Adrenal gland (tissue), 12 donors: ENCODE results near the gene CD44. TPM values are rescaled to one million over a fixed set of nuclear protein-coding genes. Genes with fewer than 3 reads are reported as not detected.

Source experiments
- DNase-seq, 7 donors: peaks; one replicate each; pipeline ENCODE4 v3.0.0-alpha.2; 2019 to 2020
- H3K27ac ChIP-seq, 5 donors: fragments of 200-600 bp; sonication (generic) in 4 of 5; 1 replicate in 3 of 5; 2 replicates in 2 of 5; pipeline versions ENCODE4 v1.5.1 to v1.8.0; 2016 to 2020; ENCODE audit warnings: mild to moderate bottlenecking in 1 of 5
- H3K27me3 ChIP-seq: fragments of 200-600 bp; 2 replicates; pipeline ENCODE4 v1.8.0; 2021
- H3K36me3 ChIP-seq, 2 donors: fragments of 200-600 bp; replicated peaks in 1 of 2; 1 replicate in 1 of 2; 2 replicates in 1 of 2; pipeline versions ENCODE4 v1.5.1 to v1.8.0; 2018 to 2022
- H3K4me1 ChIP-seq, 2 donors: fragments of 200-600 bp; replicated peaks in 1 of 2; 1 replicate in 1 of 2; 2 replicates in 1 of 2; pipeline versions ENCODE4 v1.5.1 to v1.8.0; 2018 to 2021
- H3K4me3 ChIP-seq, 4 donors: fragments of 200-600 bp; sonication (generic) in 3 of 4; one replicate each; pipeline ENCODE4 v1.5.1; 2016 to 2018
- H3K9me3 ChIP-seq, 3 donors: fragments of 200-600 bp; sonication (generic) in 1 of 3; replicated peaks in 1 of 3; 1 replicate in 2 of 3; 2 replicates in 1 of 3; pipeline versions ENCODE4 v1.5.1 to v1.8.0; 2016 to 2021
- POLR2A ChIP-seq, 2 donors: fragments of 450-650 bp; IDR thresholded peaks; one replicate each; pipeline ENCODE4 v1.6.1; 2017; ENCODE audit warnings: antibody characterized with exemption in 2 of 2, mild to moderate bottlenecking in 2 of 2, moderate library complexity in 1 of 2
- WGBS, 4 donors: extraction: QIAGEN DNeasy Blood & Tissue Kit in 2 of 4; methylation state at CpG; one replicate each; pipeline versions ENCODE4 v1.1.5 to v1.1.7; 2013 to 2017; 5-methylcytosine and 5-hydroxymethylcytosine counted together
- intact Hi-C, 2 donors: fragments of 100-400 bp; cut with DNase I; formaldehyde crosslinking; loops; one replicate each; pipeline versions ENCODE4 v1.14.1 to v1.15.0; 2022 to 2023
- polyA plus RNA-seq, 3 donors: library from polyadenylated mRNA; stranded (reverse); fragments of 200-250 nt in 2 of 3; fragments of 350-450 nt in 1 of 3; fragmentation: Illumina TruSeq in 1 of 3; extraction: RNeasy Lipid Tissue Mini Kit (QIAGEN cat#74804) in 1 of 3; gene quantifications; one replicate each; pipeline ENCODE4 v1.2.3, GENCODE V29; 2013 to 2014
- total RNA-seq, 9 donors: library from RNA; depleted of rRNA in 4 of 9; stranded (reverse); fragments of >200 nt in 4 of 9; fragments of 120-200 nt in 1 of 9; fragmentation: NEBNext Ultra II Directional in 1 of 9; extraction: Animal tissue kit (Norgen Biotek cat#: 25700) in 1 of 9; gene quantifications; one replicate each; pipeline versions ENCODE4 v1.1.0 to v1.2.4, GENCODE V29; 2013 to 2023
- TF ChIP-seq, protein P1 (sequence below), 6 experiments: fragments of 450-650 bp in 4 of 6; fragments of 200-600 bp in 2 of 6; sonication (generic) in 1 of 6; IDR thresholded peaks; 1 replicate in 5 of 6; 2 replicates in 1 of 6; pipeline versions ENCODE4 v1.5.1 to v1.8.0; 2016 to 2021; ENCODE audit warnings: antibody characterized with exemption in 6 of 6, mild to moderate bottlenecking in 2 of 6, moderate library complexity in 1 of 6
- donor health status: healthy with polysubstance abuse.
- donor health status: Bipolar disorder and iron deficiency.
- donor health status: DM: yes; HTN: yes; CAD: no.
- donor health status: DM: no; HTN: no; CAD: no.
- donor health status: DM: no; HTN: no; CAD: no.
- donor health status: DM: yes; HTN: yes; CAD: no.

Gene CD44
- total and polyA plus RNA-seq, 12 donors, result 10.2 to 110 (median 77.5) TPM

DNA sequence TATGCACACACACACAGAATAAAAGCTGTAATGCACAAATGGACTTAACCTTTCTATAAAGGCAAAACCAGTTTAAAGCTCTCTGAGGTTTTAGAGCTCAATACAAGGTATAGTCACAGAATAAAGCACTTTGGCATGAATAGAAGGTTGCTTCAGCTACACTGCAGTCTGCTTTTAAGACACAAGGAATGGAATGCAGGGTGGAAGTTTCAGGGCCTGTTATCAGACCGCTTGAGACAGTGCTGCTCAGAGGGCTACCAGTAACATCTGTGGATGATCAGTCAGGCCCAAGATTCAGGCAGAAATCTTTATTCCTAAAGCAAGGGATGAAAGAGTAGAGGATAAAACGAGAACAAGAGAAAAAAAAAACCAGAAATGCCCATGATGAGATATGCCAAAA, 46.7 kb downstream of the CD44 start:
- Histone ChIP-seq H3K27ac (no peak overlapping the region), H3K9me3 (no peaks in the 10 kb centered on the region), H3K4me1 (no peaks in the 10 kb centered on the region), H3K36me3 (peaks cover 0 to 19% of the 10 kb centered on the region in 2 donors), H3K4me3 (no peak overlapping the region), H3K27me3 (no peaks in the 10 kb centered on the region)
- 50 to 52% (median 50%) methylated on average over 2 of the region's 2 CpGs for WGBS, 4 donors
- TF ChIP-seq, protein P1, sequence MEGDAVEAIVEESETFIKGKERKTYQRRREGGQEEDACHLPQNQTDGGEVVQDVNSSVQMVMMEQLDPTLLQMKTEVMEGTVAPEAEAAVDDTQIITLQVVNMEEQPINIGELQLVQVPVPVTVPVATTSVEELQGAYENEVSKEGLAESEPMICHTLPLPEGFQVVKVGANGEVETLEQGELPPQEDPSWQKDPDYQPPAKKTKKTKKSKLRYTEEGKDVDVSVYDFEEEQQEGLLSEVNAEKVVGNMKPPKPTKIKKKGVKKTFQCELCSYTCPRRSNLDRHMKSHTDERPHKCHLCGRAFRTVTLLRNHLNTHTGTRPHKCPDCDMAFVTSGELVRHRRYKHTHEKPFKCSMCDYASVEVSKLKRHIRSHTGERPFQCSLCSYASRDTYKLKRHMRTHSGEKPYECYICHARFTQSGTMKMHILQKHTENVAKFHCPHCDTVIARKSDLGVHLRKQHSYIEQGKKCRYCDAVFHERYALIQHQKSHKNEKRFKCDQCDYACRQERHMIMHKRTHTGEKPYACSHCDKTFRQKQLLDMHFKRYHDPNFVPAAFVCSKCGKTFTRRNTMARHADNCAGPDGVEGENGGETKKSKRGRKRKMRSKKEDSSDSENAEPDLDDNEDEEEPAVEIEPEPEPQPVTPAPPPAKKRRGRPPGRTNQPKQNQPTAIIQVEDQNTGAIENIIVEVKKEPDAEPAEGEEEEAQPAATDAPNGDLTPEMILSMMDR (IDR thresholded peaks at IDR 0.05), result no peak
- no peak for TF ChIP-seq POLR2A (IDR thresholded peaks at IDR 0.05)
- intact Hi-C loops, result no loop called here
- DNase-seq, result no peak

GRCh38 chr11:35187996-35188395, 49.0 kb downstream of the CD44 start:
- H3K4me1 ChIP-seq, result peaks cover 6 to 13% of the 10 kb centered on the region in 2 donors
- 57 to 74% (median 73%) methylated on average over 3 of the region's 3 CpGs for WGBS, 4 donors
- intact Hi-C loops, result no loop called here
- H3K4me3 ChIP-seq, result no peak overlapping the region
- DNase-seq, result no peak
- no peaks in the 10 kb centered on the region for H3K9me3 ChIP-seq
- no peak for TF ChIP-seq POLR2A (IDR thresholded peaks at IDR 0.05)
- TF ChIP-seq, protein P1 (IDR thresholded peaks at IDR 0.05), result no peak
- H3K36me3 ChIP-seq, result peaks cover 0 to 19% of the 10 kb centered on the region in 2 donors
- H3K27me3 ChIP-seq, result no peaks in the 10 kb centered on the region
- no peak overlapping the region for H3K27ac ChIP-seq

- Histone ChIP-seq H3K27me3 (no peaks in the 10 kb centered on the region), H3K36me3 (peaks cover 0 to 19% of the 10 kb centered on the region in 2 donors), H3K9me3 (no peaks in the 10 kb centered on the region), H3K4me1 (peaks cover 6 to 13% of the 10 kb centered on the region in 2 donors), H3K27ac (no peak overlapping the region), H3K4me3 (no peak overlapping the region)
- intact Hi-C loops, result no loop called here
- no peak for DNase-seq
- TF ChIP-seq, protein P1 (IDR thresholded peaks at IDR 0.05), result no peak
- TF ChIP-seq POLR2A (IDR thresholded peaks at IDR 0.05), result no peak
- 86 to 92% (median 88%) methylated on average over 6 of the region's 6 CpGs for WGBS, 4 donors
Measured at GRCh38 chr11:35190804-35191348, 51.9 kb downstream of the CD44 start.

GRCh38 chr11:35192347-35192746, 53.4 kb downstream of the CD44 start:
- 50 to 64% (median 61%) methylated on average over 3 of the region's 3 CpGs for WGBS, 4 donors
- H3K9me3 ChIP-seq, result no peaks in the 10 kb centered on the region
- DNase-seq, result peak in 6 of 7 donors; percentile 36 to 77 (median 55)
- no peak for TF ChIP-seq POLR2A (IDR thresholded peaks at IDR 0.05)
- H3K36me3 ChIP-seq, result peaks cover 0 to 19% of the 10 kb centered on the region in 2 donors
- H3K27me3 ChIP-seq, result no peaks in the 10 kb centered on the region
- peaks cover 6 to 13% of the 10 kb centered on the region in 2 donors for H3K4me1 ChIP-seq
- intact Hi-C loops, result no loop called here
- H3K4me3 ChIP-seq, result no peak overlapping the region
- peak overlapping the region in 2 of 5 donors; percentile 3 to 23 for H3K27ac ChIP-seq

GRCh38 chr11:35193767-35194166, 54.8 kb downstream of the CD44 start:
- peaks cover 6 to 13% of the 10 kb centered on the region in 2 donors for H3K4me1 ChIP-seq
- H3K27me3 ChIP-seq, result no peaks in the 10 kb centered on the region
- H3K36me3 ChIP-seq, result peaks cover 0 to 14% of the 10 kb centered on the region in 2 donors
- H3K4me3 ChIP-seq, result no peak overlapping the region
- intact Hi-C loops, result no loop called here
- DNase-seq, result no peak
- H3K9me3 ChIP-seq, result no peaks in the 10 kb centered on the region
- H3K27ac ChIP-seq, result no peak overlapping the region
- 89 to 94% (median 93%) methylated on average over 6 of the region's 6 CpGs for WGBS, 4 donors
- TF ChIP-seq, protein P1 (IDR thresholded peaks at IDR 0.05), result no peak
- TF ChIP-seq POLR2A (IDR thresholded peaks at IDR 0.05), result no peak
